AG08396 (cell line): ENCODE measurements around the gene S100A2.
"Not testable (repeated sequence)": the region's sequence is repeated elsewhere in the genome, so short reads cannot be mapped to it uniquely, and the experiment has no call there.

Experiments used
- DNase-seq: peaks from one replicate; pipeline ENCODE4 v3.0.0; 2012; ENCODE audit warnings: low spot score, mixed read lengths

The S100A2 gene

DNA sequence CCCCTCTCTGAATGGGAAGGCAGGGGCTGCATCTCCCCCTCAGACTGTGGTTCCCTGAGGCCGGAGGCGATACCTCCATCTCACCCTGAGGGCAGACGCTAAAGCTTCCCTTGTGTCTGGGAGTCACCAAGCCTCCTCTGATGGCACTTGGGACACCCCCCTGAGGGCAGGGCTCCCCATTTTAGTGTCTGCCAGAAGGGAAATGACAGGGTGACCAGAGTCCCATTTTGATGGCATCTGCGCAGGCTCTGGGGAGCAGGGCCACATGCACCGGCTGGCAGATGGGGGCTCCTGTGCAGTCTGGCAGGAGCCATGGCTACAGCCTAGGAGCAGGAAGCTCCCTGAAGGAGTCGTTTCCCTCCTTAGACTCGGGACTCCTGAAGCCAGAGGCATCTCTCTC lies 1.7 kb downstream of the S100A2 start:
- no peak for DNase-seq

DNA sequence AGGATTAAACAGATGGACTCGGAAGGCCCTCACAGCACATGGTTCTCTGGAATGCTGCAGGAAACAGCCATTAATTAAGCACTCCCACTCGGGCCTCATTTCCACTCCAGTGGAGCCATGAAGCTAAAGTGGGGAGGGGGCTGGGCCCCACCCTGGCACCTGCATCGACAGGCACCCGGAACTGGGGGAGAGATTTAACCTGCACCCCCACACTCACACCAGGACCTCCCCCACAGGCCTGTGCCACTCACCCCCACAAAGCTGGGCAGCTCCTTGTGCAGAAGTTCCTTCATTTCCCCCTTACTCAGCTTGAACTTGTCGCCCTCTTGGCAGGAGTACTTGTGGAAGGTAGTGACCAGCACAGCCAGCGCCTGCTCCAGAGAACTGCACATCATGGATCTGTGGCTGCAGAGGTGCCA lies 2.2 kb downstream of the S100A2 start:
- no peak for DNase-seq

DNA sequence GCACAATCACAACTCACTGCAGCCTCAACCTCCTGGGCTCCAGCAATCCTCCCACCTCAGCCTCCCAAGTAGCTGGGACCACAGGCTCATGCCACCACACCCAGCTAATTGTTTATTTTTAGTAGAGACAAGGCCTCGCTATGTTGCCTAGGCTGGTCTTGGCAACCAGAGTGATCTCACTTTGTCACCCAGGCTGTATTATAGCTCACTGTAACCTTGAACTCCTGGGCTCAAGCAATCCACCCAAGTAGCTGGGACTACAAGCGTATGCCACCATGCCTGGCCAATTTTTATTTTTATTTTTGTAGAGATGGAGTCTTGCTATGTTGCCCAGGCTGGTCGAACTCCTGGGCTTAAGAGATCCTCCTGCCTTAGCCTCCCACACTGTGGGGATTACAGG lies 3.6 kb downstream of the S100A2 start:
- DNase-seq = not testable (repeated sequence)

DNA sequence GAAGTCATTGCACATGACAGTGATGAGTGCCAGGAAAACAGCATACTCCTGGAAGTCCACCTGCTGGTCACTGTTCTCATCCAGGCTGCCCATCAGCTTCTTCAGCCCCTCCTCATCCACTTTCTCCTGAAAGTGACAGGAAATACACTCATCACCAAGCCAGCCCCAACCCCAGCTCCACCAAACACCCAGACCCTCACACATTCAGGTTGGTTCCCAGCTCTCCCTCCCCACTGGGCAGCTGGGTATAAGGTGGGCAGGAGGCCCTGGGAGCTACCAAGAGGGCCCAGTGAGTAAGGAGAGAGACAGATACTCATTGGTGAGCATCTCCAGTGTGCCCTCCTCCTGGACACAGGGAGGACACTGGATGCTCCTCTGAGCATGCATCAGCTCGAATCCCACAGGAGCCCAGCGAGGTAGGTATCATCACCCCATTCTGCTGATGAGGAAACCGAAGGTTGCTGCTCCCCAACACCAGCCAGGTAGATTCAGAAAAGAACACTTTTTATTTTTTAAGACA lies 4.1 kb downstream of the S100A2 start:
- no peak for DNase-seq

DNA sequence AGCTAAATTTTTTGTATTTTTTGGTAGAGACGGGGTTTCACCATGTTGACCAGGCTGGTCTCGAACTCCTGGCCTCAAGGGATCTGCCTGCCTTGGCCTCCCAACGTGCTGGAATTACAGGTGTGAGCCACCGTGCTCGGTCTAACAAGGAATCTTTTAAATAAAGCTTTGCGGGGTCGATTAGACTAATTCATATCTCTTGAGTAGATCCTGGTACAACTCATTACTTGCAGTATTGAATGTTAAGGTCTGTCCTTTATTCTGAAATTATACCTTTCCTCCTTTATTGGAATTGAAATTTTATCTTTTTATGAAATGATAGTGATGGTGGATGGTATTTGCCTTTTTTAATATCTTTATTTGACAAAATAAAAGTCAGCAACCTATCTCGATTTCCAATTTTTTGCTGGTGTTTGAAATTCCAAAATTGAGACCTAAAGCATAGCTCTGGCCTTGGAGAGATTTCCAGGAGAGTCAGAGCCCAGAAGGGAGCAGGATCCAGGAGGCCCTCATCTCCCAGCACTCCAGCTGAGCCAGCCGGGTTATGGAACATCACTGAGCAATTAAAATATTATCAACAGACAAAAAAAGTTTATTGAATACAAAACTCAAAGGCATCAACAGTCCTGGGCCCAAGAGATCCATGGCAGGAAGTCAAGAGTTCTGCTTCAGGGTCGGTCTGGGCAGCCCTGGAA lies 4.7 kb downstream of the S100A2 start:
- DNase-seq = no peak

DNA sequence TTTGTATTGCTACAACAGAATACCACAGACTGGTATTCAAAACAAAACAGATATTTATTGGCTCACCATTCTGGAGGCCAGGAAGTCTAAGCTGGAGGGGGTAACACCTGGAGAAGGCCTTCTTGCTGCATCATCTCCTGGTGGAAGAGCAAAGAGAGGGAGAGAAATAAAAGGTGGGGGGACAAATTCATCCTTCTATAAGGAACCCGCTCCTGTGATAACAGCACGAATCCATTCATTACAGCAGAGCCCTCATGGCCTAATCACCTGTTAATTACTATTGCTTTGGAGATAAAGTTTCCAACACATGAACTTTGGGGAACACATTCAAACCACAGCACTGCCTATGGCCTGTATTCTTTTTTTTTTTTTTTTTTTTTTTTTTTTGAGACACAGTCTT lies 5.4 kb downstream of the S100A2 start:
- no peak for DNase-seq

DNA sequence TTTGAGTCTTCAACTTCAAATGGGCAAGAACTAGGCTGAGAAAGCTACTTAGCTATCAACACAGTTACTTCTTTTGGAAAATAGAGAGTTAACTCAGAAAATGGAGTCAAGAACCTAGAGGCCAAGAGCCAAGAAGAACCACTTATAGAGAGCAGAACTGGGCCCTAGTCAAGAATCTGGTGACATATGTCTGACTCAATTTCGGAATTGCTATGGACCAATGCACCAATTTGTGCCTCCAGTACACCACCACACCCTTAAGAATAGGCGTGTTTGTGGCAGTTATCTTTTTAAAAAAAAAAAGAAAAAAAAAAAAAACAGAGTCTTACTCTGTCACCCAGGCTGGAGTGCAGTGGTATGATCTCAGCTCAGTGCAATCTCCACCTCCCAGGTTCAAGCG lies 7.8 kb downstream of the S100A2 start:
- DNase-seq = no peak

DNA sequence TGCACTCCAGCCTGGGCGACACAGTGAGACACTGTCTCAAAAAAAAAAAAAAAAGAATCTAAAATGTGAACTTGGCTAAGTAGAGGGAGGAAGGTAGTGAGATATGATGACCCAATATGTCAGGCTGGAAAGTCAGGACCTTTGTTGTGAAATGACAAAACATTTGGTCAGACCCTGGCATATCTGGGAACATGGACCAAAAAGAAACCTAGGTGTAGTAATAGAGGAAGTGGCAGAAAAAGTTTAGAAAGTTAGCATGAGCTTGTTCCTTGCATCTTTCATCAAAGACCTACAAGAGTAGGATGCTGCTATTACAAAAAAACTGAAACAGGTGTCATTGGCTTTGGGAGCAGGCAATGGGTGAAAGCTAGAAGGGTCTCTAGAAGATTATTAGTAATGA lies 9.3 kb downstream of the S100A2 start:
- no peak for DNase-seq

DNA sequence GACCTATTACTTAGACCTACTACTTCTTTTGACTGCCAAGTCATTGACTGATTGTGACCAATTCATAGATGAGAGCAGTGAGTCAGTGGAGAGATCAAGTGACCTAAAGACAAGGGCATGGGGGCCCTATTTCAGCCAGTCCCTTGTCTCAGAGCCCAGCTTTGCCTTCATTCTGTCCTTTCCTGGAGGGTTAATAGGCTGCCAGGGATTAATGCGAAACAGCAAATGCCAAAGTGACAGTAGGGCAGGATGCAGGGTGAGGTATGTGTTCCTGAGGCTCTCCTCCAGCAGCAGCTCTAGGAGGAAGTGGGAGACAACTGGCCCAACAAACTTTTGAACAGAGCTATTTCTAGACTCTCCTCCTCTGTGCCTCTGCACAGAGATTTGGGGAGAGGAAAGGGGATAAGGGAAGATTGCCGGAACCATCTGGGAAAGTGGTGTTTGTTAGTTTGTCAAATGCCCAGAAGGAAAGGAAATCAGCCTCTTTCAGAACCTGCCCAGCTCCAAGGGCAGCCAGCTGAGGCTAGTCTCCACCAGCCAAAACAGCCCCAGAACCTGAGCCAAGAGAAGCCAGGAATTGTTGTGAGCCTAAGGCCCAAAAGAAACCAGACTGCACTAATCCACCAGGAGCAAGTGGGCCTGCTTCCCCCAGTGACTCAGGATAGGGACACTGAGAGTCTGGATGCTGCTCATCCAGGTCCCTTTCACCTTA lies 11.7 kb downstream of the S100A2 start:
- DNase-seq = no peak

DNA sequence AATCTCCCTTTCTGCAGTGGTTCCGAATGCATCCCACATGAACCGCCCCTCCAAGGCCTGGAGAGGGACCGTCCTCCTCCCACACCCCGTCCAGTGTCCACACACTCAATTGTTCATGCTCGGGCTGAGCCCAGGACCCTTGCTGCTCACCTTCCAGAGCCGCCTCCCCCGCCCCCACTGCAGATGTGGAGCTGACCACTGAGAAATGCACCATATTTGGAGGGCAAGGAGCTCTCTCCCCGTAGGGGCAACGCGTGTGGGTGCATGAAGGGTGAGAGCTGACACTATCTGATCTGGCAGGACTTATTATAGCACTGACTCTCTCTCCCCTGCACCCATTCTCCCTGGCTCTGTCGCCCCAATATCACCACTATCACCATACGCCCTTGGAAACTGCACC lies 12.5 kb downstream of the S100A2 start:
- no peak for DNase-seq

DNA sequence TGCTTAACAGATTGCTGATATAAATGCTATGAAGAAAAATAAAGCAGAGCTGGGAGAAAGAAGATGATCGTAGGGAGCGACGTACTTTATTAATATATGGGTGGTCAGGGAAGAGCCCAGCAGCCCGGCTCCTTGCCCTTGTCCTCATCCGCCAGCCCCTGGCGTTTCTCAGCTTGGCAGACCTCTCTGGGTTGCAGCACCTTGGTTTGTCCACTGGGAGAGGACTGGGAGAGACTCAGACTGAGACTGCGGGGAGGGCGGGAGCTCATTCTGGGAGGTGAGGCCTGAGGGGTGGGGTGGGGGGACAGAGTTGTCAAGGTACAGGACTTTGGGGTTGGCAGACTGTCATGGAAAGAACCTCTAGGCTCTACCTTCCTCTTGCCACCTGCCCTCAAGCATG lies 13.3 kb downstream of the S100A2 start:
- DNase-seq = no peak

DNA sequence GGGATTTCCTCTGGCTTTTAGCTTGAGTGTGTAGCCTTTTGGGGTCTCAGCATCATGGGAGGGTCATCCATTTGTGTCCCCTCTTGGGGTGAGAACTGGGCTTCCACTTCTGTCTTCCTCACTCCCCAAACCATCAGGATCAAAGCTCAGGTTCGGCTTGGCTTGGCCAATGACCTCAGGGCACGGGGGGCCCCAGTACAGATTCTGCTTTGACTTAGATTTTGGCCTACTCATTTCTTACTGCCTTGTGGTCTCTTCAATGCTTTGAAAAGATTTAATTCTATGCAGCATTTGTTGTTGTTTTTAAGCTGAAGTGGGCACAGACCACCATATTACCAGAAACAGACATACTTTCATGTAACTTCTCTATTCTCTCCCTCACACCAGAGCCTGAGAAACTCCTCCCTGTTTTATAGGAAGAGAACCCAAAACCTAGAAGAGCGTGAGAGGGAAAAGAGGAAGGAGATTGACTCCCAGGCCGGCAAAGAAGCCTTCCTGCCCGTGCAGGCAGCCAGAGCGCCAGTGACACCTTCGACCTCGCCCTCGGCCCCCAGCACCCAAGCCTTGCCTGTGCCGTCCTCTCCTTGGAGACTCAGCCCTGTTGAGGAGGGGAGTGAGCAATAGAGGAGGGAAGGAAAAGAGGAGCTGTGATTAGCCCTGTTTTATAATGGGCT lies 14.7 kb downstream of the S100A2 start:
- no peak for DNase-seq

DNA sequence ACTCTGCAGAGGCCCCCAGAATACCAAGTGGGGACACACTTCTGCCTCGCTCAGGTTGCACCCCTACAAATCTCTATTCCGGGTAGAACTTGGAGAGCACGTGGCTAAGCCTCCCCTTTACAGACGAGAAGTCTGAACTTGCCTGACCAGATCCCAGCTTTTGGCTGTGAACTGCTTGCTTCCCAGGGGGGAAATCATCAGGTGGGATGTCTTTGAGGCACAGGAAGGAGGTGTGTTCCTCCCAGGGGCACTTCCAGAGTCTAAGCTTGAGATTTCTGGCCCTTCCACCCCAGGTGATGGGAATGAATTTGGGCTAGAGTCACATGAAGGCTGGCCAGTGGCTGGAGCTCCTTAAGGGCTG lies 15.3 kb downstream of the S100A2 start:
- no peak for DNase-seq

DNA sequence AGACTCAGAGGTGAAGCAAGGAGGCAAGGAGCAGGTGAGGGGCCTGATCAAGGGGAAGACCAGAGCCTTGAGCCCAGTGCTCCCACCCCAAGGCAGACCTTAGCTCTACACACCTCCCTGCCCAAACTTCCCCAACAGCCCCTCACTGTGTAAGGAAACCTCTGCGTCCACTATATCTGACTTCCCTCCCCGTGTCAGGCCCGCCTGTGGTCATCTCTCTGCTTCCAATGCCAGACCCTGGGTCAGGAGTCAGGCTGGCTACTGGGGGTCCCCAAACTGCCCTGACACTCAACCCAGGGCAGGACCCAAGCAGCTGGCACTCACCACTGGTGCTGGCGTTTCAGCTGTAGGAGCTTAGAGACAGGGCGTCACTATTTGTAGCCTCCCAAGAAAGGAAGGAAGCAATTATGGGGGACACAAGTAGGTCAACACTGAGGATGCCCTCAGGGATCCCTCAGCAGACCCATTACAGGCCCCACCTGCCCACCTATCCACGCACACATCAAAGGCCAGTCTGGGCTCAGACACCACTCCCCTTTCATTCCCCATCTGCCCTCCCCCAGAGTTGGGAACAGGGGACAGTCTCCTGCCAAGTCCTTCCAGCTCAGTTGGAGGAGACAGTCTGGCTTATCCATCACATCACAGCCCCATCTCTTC lies 15.8 kb downstream of the S100A2 start:
- DNase-seq = no peak

DNA sequence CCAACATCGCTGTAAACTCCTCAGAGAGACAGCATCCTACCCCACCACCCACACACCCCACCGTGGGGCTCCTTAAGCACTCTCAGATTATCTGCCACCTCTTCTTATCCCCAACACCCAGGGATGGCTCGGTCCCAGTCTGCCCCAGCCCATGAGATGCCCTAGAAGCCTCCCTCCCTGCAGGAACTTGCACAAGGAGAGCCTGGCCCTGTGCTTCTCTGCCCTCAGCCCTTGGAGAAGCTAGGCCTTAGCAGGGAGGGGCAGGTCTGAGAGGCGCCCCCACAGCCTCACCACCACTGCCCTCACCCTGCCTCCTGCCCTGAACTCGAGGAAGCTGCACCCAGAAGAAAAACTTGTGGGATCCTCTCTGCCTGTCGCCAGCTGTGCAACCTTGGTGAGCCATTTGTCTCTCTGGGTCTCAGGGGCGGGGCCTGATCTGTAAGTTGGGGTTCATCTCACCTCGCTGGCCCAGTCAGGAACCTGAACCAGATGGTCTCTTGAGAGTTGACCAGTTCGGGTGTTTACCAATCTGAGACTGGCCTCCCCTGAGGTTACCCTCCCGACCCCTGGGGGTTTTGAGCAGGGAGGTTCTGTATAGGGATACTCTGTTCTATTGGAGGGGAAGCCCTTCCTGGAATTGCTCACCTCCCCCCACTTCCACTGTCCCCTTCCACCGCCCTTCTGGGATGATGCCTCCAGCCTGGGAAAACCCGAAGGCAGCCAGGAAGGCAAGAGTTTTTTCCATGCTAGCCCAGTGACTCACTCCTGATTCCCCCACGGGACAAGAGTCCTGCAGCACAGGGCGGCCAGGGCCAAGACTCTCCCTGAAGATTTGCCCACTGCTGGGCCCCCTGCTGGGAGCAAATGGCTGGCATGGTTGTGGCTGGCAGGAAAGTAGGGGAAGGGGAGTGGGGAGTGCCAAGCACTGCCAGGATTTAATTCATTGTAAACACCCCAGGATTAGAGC lies 16.6 kb downstream of the S100A2 start, which contains the start of gene S100A3:
Gene S100A3 (minus strand): TSS at position 537 of the 967 bp plus-strand sequence. CDS start 773 bp downstream, outside the sequence.
- peak; percentile 82 for DNase-seq

DNA sequence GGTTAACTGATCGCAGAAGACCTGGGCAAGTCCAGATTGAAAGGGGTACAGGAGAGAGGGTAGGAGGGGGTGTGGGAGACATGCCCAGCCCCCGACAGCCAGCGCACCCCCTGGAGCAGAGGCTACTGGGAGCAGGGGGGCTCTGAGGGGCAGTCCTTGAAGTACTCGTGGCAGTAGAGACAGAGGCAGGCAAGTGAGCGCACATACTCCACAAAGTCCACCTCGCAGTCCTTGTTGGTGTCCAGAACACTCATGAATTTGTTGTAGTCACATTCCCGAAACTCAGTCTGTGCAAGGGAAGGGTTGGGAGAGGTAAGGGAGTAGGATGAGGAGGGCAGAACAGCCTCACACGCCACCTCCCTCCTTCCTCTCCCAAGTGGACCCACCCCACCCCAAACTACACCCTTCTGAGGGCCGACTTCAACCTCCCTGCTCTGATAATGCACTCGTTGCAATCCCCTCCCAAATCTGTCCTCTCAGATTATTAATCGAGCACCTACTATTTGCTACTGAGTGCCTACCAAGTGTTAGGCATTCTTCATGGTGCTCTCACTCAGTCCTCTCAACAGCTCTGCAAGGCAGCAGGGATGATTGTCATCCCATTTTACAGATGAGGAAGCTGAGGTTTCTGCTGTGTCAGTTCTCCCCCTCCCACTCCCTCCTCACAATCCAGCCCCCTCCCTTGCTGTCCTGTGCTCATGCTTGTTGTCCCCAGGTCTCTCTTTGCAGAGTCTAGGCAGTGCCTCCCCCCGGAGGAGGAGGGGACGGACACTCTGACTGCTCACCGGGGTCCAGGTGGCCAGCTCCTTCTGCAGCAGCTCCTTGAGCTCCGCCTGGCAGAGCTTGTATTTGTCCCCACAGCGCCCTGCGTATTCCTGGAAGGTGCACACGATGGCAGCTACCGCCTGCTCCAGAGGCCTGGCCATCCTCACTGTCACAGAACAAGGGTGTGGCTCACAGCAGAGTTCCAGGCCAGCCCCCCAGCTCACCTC lies 17.8 kb downstream of the S100A2 start:
- no peak for DNase-seq

DNA sequence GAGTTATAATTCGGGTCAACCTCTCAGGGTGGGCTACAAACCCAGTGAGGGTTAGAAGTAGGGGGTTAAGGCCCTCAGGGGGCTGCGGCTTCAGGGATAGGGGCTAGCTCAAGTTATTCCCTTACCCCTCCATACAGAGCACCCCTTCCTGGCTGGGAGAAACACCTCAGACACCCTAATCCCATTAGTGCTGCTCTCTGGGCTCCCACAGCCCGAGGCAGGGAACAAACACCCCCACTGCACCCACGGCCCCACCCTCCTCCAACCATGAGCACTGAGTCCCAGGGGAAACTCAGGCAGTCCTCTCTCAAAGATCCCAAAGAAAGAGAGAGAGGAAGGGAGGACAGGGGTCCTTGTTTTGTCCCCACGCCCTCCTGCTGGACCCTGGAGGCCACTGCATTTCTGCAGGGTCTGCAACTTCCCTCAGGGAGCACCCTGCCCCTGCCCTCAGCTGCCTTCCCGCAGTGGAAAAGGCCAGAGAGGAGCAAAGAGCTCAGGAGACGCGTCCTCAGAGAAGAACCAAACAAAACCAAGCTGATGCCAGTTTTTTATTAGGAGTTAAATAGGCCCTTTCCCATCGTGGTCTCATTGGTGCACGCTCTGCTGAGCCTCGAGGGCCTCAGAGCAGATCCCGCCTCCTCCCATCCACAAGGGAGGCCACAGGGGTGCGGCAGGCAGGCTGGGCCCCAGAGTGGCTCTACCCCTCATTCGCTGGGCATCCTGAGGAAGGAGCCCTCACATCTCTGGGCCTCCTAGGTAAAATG lies 18.7 kb downstream of the S100A2 start:
- DNase-seq = no peak

DNA sequence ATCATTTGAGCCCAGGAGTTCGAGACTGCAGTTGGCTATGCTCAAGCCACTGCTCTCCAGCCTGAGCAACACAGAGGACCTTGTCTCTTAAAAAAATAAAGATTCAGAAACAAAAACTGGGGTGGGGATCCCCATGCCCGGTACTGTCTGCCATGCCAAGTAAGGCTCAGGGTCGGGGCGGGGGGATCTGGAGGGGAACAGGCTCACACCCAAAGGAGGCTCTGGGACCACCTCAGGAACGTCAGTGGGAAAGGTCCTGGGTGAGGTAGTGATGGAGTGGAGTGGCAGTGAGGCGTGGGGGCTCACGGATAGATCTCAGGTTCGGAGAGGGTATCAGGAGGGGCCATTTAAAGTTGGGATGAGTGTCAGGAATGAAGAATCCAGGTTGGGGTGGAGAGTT lies 19.3 kb downstream of the S100A2 start:
- no peak for DNase-seq
